B cell (primary cell): Measurements from ENCODE around the gene CPNE9. TPM values are rescaled to one million over a fixed set of nuclear protein-coding genes. Genes with fewer than 3 reads are reported as not detected.

ENCODE experiments used
- ATAC-seq: fragments of 200-7000 bp; cut with Tn5 transposase; one replicate; pipeline ENCODE4 v1.10.0; 2021; ENCODE audit warnings: low read depth, mild to moderate bottlenecking, moderate number of reproducible peaks, moderate library complexity
- CTCF ChIA-PET: fragments of 350-600 bp; sonication (Branson Sonifier 250); formaldehyde crosslinking; loops from one replicate; lab custom pipeline; 2021; ENCODE audit warnings: antibody characterized with exemption, inconsistent platforms; lab: Charles Lee
- POLR2A ChIA-PET: fragments of 350-600 bp; sonication (Branson Sonifier 250); formaldehyde crosslinking; loops from one replicate; lab custom pipeline; 2021; ENCODE audit warnings: antibody characterized with exemption; lab: Charles Lee
- DNase-seq: peaks from one replicate; pipeline ENCODE4 v3.0.0; 2013
- H2AFZ ChIP-seq: 2 replicates; pipeline ENCODE4 v1.6.1; 2012; ENCODE audit warnings: mild to moderate bottlenecking, low read depth, low read length; ENCODE audit not compliant: insufficient read depth, poor library complexity, severe bottlenecking
- H3K27ac ChIP-seq, 2 donors: 1 replicate in 1 of 2; 2 replicates in 1 of 2; pipeline ENCODE4 v1.5.1; 2012 to 2013; ENCODE audit warnings: low read length in 2 of 2, mild to moderate bottlenecking in 2 of 2, moderate library complexity in 1 of 2
- H3K27me3 ChIP-seq, 4 experiments: fragments of 200-600 bp in 1 of 4; sonication (generic) in 1 of 4; replicated peaks in 1 of 4; 1 replicate in 2 of 4; 2 replicates in 2 of 4; pipeline versions ENCODE4 v1.6.1 to v1.7.0; 2013 to 2016; ENCODE audit warnings: low read length in 3 of 4, mild to moderate bottlenecking in 2 of 4, mixed read lengths in 1 of 4, moderate library complexity in 1 of 4; ENCODE audit not compliant: insufficient read depth in 4 of 4, control insufficient read depth in 3 of 4; ENCODE audit errors: control extremely low read depth in 1 of 4
- H3K36me3 ChIP-seq, 2 experiments: replicated peaks in 1 of 2; 1 replicate in 1 of 2; 2 replicates in 1 of 2; pipeline versions ENCODE4 v1.6.1 to v1.7.1; 2013; ENCODE audit warnings: low read length in 1 of 2; ENCODE audit not compliant: insufficient read depth in 2 of 2, control insufficient read depth in 1 of 2; ENCODE audit errors: control extremely low read depth in 1 of 2, extremely low read depth in 1 of 2
- H3K4me1 ChIP-seq, 2 donors: fragments of 200-600 bp in 1 of 2; sonication (generic) in 1 of 2; 1 replicate in 1 of 2; 2 replicates in 1 of 2; pipeline versions ENCODE4 v1.5.1 to v1.6.1; 2013 to 2017; ENCODE audit warnings: low read length in 2 of 2; ENCODE audit not compliant: control insufficient read depth in 2 of 2, insufficient read depth in 2 of 2
- H3K4me2 ChIP-seq: replicated peaks from 2 replicates; pipeline ENCODE3; 2012; ENCODE audit warnings: mild to moderate bottlenecking, low read depth, low read length; ENCODE audit not compliant: poor library complexity, severe bottlenecking
- H3K4me3 ChIP-seq, 5 experiments: fragments of 200-600 bp in 1 of 5; sonication (generic) in 1 of 5; 1 replicate in 3 of 5; 2 replicates in 2 of 5; pipeline versions ENCODE4 v1.5.1 to v1.7.0; 2011 to 2016; ENCODE audit warnings: low read length in 4 of 5, mild to moderate bottlenecking in 4 of 5, low read depth in 2 of 5, control low read depth in 1 of 5, moderate library complexity in 1 of 5; ENCODE audit not compliant: insufficient read depth in 1 of 5; ENCODE audit errors: control extremely low read depth in 1 of 5, extremely low read depth in 1 of 5
- H3K79me2 ChIP-seq: fragments of 200-600 bp; sonication (generic); one replicate; pipeline ENCODE4 v1.6.0; 2016; ENCODE audit warnings: low read length; ENCODE audit not compliant: control insufficient read depth, insufficient read depth
- H3K9ac ChIP-seq: fragments of 200-600 bp; sonication (generic); 2 replicates; pipeline ENCODE4 v1.6.1; 2017; ENCODE audit warnings: mild to moderate bottlenecking, low read length, moderate library complexity
- H3K9me3 ChIP-seq, 3 donors: one replicate each; pipeline versions ENCODE4 v1.6.1 to v1.7.1; 2013; ENCODE audit warnings: low read length in 2 of 3; ENCODE audit not compliant: control insufficient read depth in 2 of 3, insufficient read depth in 1 of 3; ENCODE audit errors: control extremely low read depth in 1 of 3
- H4K20me1 ChIP-seq: 2 replicates; pipeline ENCODE4 v1.6.0; 2012; ENCODE audit warnings: mild to moderate bottlenecking, low read length; ENCODE audit not compliant: insufficient read depth, control insufficient read depth, poor library complexity, severe bottlenecking
- H3K27ac Mint-ChIP-seq: one replicate; pipeline ENCODE4 v1.8.0; 2021; ENCODE audit warnings: mixed read lengths
- H3K27me3 Mint-ChIP-seq: one replicate; pipeline ENCODE4 v1.8.0; 2021; ENCODE audit warnings: mixed read lengths
- H3K4me1 Mint-ChIP-seq: one replicate; pipeline ENCODE4 v1.8.0; 2021; ENCODE audit warnings: mixed read lengths
- H3K4me3 Mint-ChIP-seq: one replicate; pipeline ENCODE4 v1.8.0; 2021; ENCODE audit warnings: mixed read lengths
- H3K9me3 Mint-ChIP-seq: one replicate; pipeline ENCODE4 v1.8.0; 2022; ENCODE audit warnings: mixed read lengths; ENCODE audit not compliant: insufficient read depth
- CTCF ChIP-seq: fragments of 200-600 bp; IDR thresholded peaks from one replicate; pipeline ENCODE4 v1.8.0; 2022; ENCODE audit warnings: antibody characterized with exemption, mild to moderate bottlenecking
- EZH2 ChIP-seq: IDR thresholded peaks from 2 replicates; pipeline ENCODE4 v1.6.1; 2012; ENCODE audit warnings: borderline replicate concordance, low read depth, mild to moderate bottlenecking, moderate library complexity, low read length; ENCODE audit not compliant: insufficient read depth, poor library complexity, severe bottlenecking
- WGBS: methylation state at CpG from one replicate; pipeline ENCODE4 v1.1.5; 2013; ENCODE audit warnings: missing lambda C conversion rate; ENCODE audit not compliant: insufficient coverage; 5-methylcytosine and 5-hydroxymethylcytosine counted together
- intact Hi-C: fragments of 100-400 bp; cut with micrococcal nuclease; formaldehyde crosslinking; loops from one replicate; pipeline ENCODE4 v1.10.0; 2022
- polyA plus RNA-seq: library from polyadenylated mRNA; depleted of rRNA; stranded (reverse); fragments of >200 nt; gene quantifications from 2 replicates; pipeline ENCODE4 v1.2.3, GENCODE V29; 2012
- total RNA-seq, 2 donors: library from RNA; stranded (reverse); fragments of 120-200 nt in 1 of 2; gene quantifications; 1 replicate in 1 of 2; 2 replicates in 1 of 2; pipeline versions ENCODE4 v1.2.3 to v1.2.4, GENCODE V29; 2013 to 2022

CPNE9 gene
- total and polyA plus RNA-seq, 2 donors (not counting 1 experiment from before 2014, with no cell fraction given) = 0.30 to 0.37 TPM

GRCh38 chr3:9748031-9748430 is 44.4 kb downstream of the CPNE9 start:
- TF ChIP-seq EZH2 (no peak), CTCF (no peak)

GRCh38 chr3:9749296-9749644 is 45.6 kb downstream of the CPNE9 start:
- Histone ChIP-seq H4K20me1 (peaks cover under 1% of the 10 kb centered on the region), H3K36me3 (peaks cover 6 to 45% of the 10 kb centered on the region in 2 experiments), H3K27me3 (no peaks in the 10 kb centered on the region), H2AFZ (peak overlapping the region; percentile 89), H3K4me2 (peak overlapping the region; percentile 91), H3K9ac (peak overlapping the region; percentile 77), H3K9me3 (no peaks in the 10 kb centered on the region), H3K27ac (peak overlapping the region; percentile 17 to 64), H3K4me1 (peaks cover 31 to 36% of the 10 kb centered on the region in 2 donors), H3K4me3 (peak overlapping the region; percentile 39 to 87 (median 80)), H3K79me2 (peaks cover 21% of the 10 kb centered on the region)
- peaks cover 45% of the 10 kb centered on the region for H3K4me1 Mint-ChIP-seq
- DNase-seq (no peak), ATAC-seq (no peak)
- intact Hi-C loops = loop anchor here (1.0 kb wide), 3 partner anchors 18 to 100 kb away; partner anchors contain the start of genes BRPF1 and MTMR14
- H3K4me3 Mint-ChIP-seq = peak overlapping the region; percentile 92
- POLR2A ChIA-PET = interaction anchor here (0.8 to 3.3 kb wide), 10 partner anchors 12 to 184 kb away, joined by 3 to 39 read pairs (median 7); partner anchors contain the start of genes ARPC4, BRPF1, CRELD1 and JAGN1
- no peaks in the 10 kb centered on the region for H3K9me3 Mint-ChIP-seq
- 26% methylated on average over 19 of the region's 19 CpGs for WGBS
- TF ChIP-seq CTCF (no peak), EZH2 (no peak)
- peak overlapping the region; percentile 94 for H3K27ac Mint-ChIP-seq
- no peaks in the 10 kb centered on the region for H3K27me3 Mint-ChIP-seq
- CTCF ChIA-PET = interaction anchor here (0.9 to 3.2 kb wide), 7 partner anchors 12 to 59 kb away, joined by 3 to 25 read pairs (median 4); partner anchors contain the start of genes ARPC4, BRPF1 and TADA3

More at GRCh38 chr3:9748031-9748430, 44.4 kb downstream of the CPNE9 start:
- ATAC-seq (no peak), DNase-seq (no peak)
- Mint-ChIP-seq H3K4me1 (peaks cover 40% of the 10 kb centered on the region), H3K9me3 (no peaks in the 10 kb centered on the region), H3K27ac (no peak overlapping the region), H3K4me3 (peak overlapping the region; percentile 92), H3K27me3 (no peaks in the 10 kb centered on the region)
- no peak overlapping the region for H3K27ac ChIP-seq
- peaks cover 4 to 51% of the 10 kb centered on the region in 2 experiments for H3K36me3 ChIP-seq
- no peaks in the 10 kb centered on the region for H3K27me3 ChIP-seq
- no peaks in the 10 kb centered on the region for H3K9me3 ChIP-seq
- ChIA-PET POLR2A (interaction anchor here (1.0 to 1.6 kb wide), 2 partner anchors 11 to 17 kb away, joined by 3 to 4 read pairs; partner anchors contain the start of gene BRPF1), CTCF (interaction anchor here (3.0 kb wide), 1 partner anchor 16 kb away, joined by 17 read pairs; the partner anchor contains the start of gene BRPF1)
- 100% methylated on average over 1 of the region's 2 CpGs for WGBS
- no peak overlapping the region for H3K4me2 ChIP-seq
- peaks cover 16% of the 10 kb centered on the region for H3K79me2 ChIP-seq
- intact Hi-C loops = no loop called here
- no peak overlapping the region for H3K4me3 ChIP-seq
- no peak overlapping the region for H3K9ac ChIP-seq
- H3K4me1 ChIP-seq = peaks cover 31 to 36% of the 10 kb centered on the region in 2 donors
- H2AFZ ChIP-seq = no peak overlapping the region
- H4K20me1 ChIP-seq = no peaks in the 10 kb centered on the region
